Upper lobe of right lung (tissue), 1 donor: ENCODE measurements around the gene MIGA2. TPM values are rescaled to one million over a fixed set of nuclear protein-coding genes. Genes with fewer than 3 reads are reported as not detected.

Experiments
- ATAC-seq: fragments of 200-7000 bp; cut with Tn5 transposase; one replicate; pipeline ENCODE4 v1.9.1; 2020; ENCODE audit warnings: mild to moderate bottlenecking, moderate library complexity
- DNase-seq: peaks from one replicate; pipeline ENCODE4 v3.0.0-alpha.2; 2020
- H3K27ac ChIP-seq: fragments of 200-600 bp; one replicate; pipeline ENCODE4 v1.8.0; 2022
- H3K27me3 ChIP-seq: fragments of 200-600 bp; one replicate; pipeline ENCODE4 v1.8.0; 2022; ENCODE audit warnings: mild to moderate bottlenecking
- H3K36me3 ChIP-seq: fragments of 200-600 bp; one replicate; pipeline ENCODE4 v1.8.0; 2022
- H3K4me1 ChIP-seq: fragments of 200-600 bp; one replicate; pipeline ENCODE4 v1.8.0; 2022
- H3K4me3 ChIP-seq: fragments of 200-600 bp; one replicate; pipeline ENCODE4 v1.8.0; 2022; ENCODE audit warnings: mild to moderate bottlenecking
- H3K9me3 ChIP-seq: fragments of 200-600 bp; one replicate; pipeline ENCODE4 v1.8.0; 2022
- intact Hi-C: fragments of 100-400 bp; cut with DNase I; formaldehyde crosslinking; loops from one replicate; pipeline ENCODE4 v1.11.0; 2022
- total RNA-seq: library from RNA; stranded (reverse); fragmentation: NEBNext Ultra II Directional; extraction: Animal tissue kit (Norgen Biotek cat#: 25700); gene quantifications from one replicate; pipeline ENCODE4 v1.2.1, GENCODE V29; 2021
- TF ChIP-seq, protein P1 (sequence below): fragments of 200-600 bp; IDR thresholded peaks from one replicate; pipeline ENCODE4 v1.8.0; 2022; ENCODE audit warnings: antibody characterized with exemption
- donor health status: DM: no; HTN: yes; CAD: no; lungs with severe emphysema.

Gene MIGA2
- total RNA-seq, 1 donor from 2014 or later = 20.7 TPM

DNA sequence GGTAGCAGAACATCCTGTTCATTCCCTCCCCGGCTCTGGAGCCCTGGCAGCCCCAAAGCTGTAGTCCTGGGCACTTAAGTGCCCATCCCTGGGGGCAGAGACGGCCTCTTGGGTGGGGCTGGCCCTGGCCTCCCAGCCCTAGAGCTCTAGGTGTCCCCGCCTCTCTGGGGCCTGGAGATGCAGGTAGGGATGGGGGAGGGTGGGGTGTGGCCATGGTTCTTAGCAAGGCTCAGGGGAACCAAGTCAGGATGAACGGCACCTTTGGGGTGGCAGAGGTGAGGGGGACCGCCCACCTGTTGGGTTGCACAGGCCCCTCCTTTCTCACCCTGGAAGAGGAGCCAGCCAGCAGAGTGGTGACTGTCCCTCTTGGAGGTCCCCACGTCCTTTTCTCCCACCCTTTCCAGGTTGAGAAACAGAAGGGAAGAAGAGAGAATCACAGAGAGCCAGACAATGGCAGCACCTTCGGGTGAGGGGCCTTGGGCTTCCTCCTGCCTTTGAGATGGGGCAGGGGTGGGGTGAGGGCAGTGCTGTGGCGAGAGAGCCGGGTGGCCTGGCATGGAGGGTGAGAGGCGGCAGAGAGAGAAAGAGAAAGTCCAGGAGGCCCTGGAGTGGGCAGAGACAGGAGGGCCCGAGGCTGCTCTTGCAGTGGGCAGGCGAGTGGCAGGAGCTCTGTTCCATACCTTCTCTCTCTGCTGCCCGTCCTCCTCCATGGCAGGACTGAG is 71.8 kb downstream of the MIGA2 start:
- Histone ChIP-seq H3K4me1 (peaks cover 15% of the 10 kb centered on the region), H3K27ac (no peak overlapping the region), H3K9me3 (no peaks in the 10 kb centered on the region), H3K36me3 (no peaks in the 10 kb centered on the region), H3K27me3 (no peaks in the 10 kb centered on the region), H3K4me3 (no peak overlapping the region)
- DNase-seq = no peak
- TF ChIP-seq, protein P1, sequence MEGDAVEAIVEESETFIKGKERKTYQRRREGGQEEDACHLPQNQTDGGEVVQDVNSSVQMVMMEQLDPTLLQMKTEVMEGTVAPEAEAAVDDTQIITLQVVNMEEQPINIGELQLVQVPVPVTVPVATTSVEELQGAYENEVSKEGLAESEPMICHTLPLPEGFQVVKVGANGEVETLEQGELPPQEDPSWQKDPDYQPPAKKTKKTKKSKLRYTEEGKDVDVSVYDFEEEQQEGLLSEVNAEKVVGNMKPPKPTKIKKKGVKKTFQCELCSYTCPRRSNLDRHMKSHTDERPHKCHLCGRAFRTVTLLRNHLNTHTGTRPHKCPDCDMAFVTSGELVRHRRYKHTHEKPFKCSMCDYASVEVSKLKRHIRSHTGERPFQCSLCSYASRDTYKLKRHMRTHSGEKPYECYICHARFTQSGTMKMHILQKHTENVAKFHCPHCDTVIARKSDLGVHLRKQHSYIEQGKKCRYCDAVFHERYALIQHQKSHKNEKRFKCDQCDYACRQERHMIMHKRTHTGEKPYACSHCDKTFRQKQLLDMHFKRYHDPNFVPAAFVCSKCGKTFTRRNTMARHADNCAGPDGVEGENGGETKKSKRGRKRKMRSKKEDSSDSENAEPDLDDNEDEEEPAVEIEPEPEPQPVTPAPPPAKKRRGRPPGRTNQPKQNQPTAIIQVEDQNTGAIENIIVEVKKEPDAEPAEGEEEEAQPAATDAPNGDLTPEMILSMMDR = no peak
- intact Hi-C loops = no loop called here
- no peak for ATAC-seq

DNA sequence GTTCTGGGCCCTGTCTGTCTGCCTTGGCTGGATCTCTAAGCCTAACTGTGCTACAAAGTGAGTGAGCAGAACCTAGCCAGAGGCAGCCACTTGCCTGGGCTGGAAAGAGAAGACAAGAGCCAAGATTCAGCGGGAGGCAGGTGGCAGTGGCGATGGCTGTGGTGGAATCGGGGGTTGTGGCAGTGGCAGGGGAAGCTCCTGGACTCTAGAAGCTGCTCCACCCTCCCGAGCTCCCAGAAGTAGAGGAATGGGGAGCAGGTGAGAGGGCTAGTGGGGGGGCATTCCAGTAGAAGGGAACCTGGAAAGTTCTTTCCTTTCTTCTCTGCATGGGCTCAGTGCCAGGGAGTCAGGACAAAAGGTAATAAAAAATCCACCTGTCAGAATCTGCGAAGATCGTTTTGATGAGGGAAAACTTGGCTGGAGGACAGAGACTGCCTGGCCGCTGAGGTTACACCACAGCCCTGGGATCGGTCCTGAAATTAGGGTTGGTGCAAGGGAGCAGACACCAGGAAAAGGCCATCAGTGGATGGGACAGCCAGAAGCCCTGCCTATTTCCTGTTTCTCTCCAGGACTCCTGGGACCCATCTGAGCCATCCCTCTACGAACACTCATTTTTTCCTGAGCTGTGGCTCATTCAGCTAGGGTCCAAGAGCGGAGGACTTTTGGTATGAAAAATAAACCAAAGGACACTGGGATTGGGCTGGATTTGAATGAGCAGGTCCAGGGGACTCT is 72.5 kb downstream of the MIGA2 start:
- no peak overlapping the region for H3K27ac ChIP-seq
- TF ChIP-seq, protein P1 = no peak

DNA sequence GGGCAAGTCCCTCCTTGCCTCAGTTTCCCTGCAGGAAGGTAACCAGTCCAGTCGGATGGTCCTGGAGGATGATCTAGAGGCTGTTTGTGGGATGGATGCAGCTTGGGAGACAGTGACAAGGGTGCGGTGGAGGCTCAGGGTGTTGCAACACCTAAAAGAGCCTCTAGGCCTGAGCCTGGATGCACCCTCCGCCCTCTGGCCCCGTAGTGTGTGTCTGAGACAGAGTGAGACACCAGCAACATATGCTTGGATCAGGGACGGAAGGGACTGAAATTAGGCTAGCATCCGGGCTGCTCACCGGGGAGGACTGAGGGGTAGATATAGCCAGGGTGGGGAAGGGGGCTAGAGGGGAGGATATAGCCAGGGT is 73.1 kb downstream of the MIGA2 start:
- ATAC-seq (no peak), DNase-seq (no peak)
- no peak overlapping the region for H3K27ac ChIP-seq
- TF ChIP-seq, protein P1 = no peak
- peaks cover 17% of the 10 kb centered on the region for H3K4me1 ChIP-seq
- no peaks in the 10 kb centered on the region for H3K9me3 ChIP-seq
- peak overlapping the region; percentile 89 for H3K4me3 ChIP-seq
- H3K27me3 ChIP-seq = no peaks in the 10 kb centered on the region
- intact Hi-C loops = no loop called here
- no peaks in the 10 kb centered on the region for H3K36me3 ChIP-seq

More for the DNA sequence above, 72.5 kb downstream of the MIGA2 start:
- DNase-seq (no peak), ATAC-seq (no peak)
- intact Hi-C loops = no loop called here
- H3K9me3 ChIP-seq = no peaks in the 10 kb centered on the region
- no peak overlapping the region for H3K4me3 ChIP-seq
- peaks cover 17% of the 10 kb centered on the region for H3K4me1 ChIP-seq
- no peaks in the 10 kb centered on the region for H3K36me3 ChIP-seq
- no peaks in the 10 kb centered on the region for H3K27me3 ChIP-seq

DNA sequence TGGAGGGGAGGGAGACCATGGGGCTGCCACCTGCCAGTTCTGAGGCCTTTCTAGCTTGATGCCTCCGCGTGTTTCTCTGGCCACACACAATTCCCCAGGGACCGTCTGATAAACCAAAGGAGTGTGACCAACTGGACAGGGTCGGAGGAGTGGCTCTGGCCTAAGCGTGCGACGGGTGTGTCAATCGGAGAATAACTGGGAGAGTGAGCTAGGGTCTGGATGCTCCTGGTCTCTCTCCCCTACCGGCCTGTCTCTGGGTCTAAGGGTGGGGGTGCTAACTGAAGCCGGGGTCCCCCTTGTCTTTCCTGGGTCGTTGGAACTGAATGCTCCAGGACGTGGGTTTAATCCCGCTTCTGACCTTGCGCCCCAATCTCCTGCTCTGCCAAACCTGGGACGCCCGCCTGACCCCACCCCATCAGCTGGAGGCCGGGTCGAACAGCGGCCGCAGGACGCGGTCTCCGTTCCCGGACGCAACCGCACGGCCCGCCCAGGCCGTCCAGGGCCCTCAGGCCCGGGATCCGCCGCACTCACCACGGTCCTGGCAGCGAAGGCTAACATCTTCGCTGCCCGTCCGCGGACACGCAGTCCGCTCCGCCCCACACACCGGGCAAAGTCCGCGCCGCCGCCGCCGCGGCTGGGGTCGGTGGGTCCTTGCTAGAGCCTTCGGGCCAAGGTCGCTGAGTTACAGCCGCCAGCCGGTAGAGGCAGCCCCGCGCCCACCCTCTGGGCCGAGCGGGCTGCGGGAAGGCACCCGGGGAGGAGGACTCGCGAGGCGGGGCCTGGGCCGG is 73.7 kb downstream of the MIGA2 start:
- TF ChIP-seq, protein P1 = peak; percentile 5
- intact Hi-C loops = no loop called here
- peak overlapping the region; percentile 89 for H3K4me3 ChIP-seq
- no peaks in the 10 kb centered on the region for H3K27me3 ChIP-seq
- no peaks in the 10 kb centered on the region for H3K9me3 ChIP-seq
- no peak for DNase-seq
- no peaks in the 10 kb centered on the region for H3K36me3 ChIP-seq
- peaks cover 17% of the 10 kb centered on the region for H3K4me1 ChIP-seq
- ATAC-seq = peak; percentile 34
- peak overlapping the region; percentile 94 for H3K27ac ChIP-seq

DNA sequence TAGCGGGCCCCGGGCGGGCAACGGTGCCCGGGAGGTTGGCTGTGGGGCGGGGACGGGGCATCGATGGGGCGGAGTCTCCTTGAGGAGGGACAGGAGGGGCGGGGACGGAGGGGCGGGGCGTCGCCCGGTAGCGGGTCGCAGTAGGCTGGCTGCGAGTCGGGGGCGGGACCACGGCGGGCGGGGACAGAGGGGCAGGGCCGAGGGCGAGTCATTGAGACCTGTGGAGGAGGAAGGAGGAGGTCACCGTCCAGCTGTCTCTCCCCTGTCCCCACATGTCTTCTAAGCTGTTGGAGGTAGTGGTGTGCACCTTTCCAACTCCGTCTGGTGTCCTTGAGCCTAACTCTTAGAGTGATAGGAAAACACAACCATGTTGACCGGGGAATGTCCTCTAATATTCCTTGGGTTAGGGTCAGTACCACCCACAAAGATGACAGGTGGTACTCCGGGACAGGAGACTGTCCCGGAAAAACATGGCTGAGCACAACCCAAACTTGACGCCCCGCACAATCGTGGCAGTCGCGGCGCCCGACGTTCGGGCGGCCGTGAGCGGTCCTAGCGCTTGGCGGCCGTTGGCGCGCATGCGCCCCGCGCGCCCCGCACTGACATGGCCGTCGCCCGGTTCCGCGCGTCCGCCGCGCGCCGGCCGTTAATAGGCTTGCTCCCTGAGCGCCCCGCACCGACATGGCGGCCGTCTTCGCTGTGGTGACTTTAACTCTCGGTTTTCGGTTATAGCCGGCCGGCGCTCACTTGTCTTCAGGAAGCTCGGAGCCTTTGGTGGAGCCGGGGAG is 74.5 kb downstream of the MIGA2 start, which contains the start of the genes CRAT and PTPA:
Gene CRAT (minus strand): TSS at position 54 of the 788 bp plus-strand sequence. CDS start 284 bp downstream, outside the sequence.
Gene PTPA (plus strand): TSS at position 676 of the 788 bp plus-strand sequence. CDS start 186 bp downstream, outside the sequence.
- peak within 1 kb of the TSS; percentile 89 for H3K4me3 ChIP-seq
- peak; percentile 94 for ATAC-seq
- DNase-seq = peak; percentile 99
- no peaks in the 10 kb centered on the region for H3K36me3 ChIP-seq
- no peaks in the 10 kb centered on the region for H3K9me3 ChIP-seq
- H3K27me3 ChIP-seq = no peaks in the 10 kb centered on the region
- intact Hi-C loops = no loop called here
- peak within 1 kb of the TSS; percentile 94 for H3K27ac ChIP-seq
- TF ChIP-seq, protein P1 = no peak
- H3K4me1 ChIP-seq = peaks cover 17% of the 10 kb centered on the region
